SK-N-SH treated with all-trans-retinoic acid at 6 μM for 48 hours (cell line): ENCODE data around the gene TMEM130.

Experiments used
- ATAC-seq: fragments of 200-7000 bp; cut with Tn5 transposase; 3 replicates; pipeline ENCODE4 v1.9.1; 2020; ENCODE audit warnings: mild to moderate bottlenecking, moderate library complexity
- ARNTL ChIP-seq: fragments of 450-650 bp; formaldehyde crosslinking; IDR thresholded peaks from 2 replicates; pipeline ENCODE4 v1.5.0; 2020; ENCODE audit warnings: low read depth, mild to moderate bottlenecking, moderate library complexity, borderline replicate concordance
- BACH2 ChIP-seq: fragments of 250-450 bp; sonication (Bioruptor Pico); IDR thresholded peaks from 2 replicates; pipeline ENCODE4 v1.9.0; 2021; ENCODE audit warnings: mild to moderate bottlenecking, borderline replicate concordance
- CSDC2 ChIP-seq: fragments of 250-450 bp; sonication (Bioruptor Pico); IDR thresholded peaks from 2 replicates; pipeline ENCODE4 v1.5.0; 2020; ENCODE audit warnings: mild to moderate bottlenecking, moderate library complexity
- CSRNP3 ChIP-seq: fragments of 250-450 bp; sonication (Bioruptor Pico); IDR thresholded peaks from 2 replicates; pipeline ENCODE4 v1.5.1; 2021; ENCODE audit warnings: mild to moderate bottlenecking, moderate library complexity
- ESRRG ChIP-seq: fragments of 250-450 bp; sonication (Bioruptor Pico); IDR thresholded peaks from 2 replicates; pipeline ENCODE4 v1.6.1; 2021; ENCODE audit warnings: mild to moderate bottlenecking
- GLIS3 ChIP-seq: fragments of 250-450 bp; sonication (Bioruptor Pico); IDR thresholded peaks from 2 replicates; pipeline ENCODE4 v1.5.0; 2020; ENCODE audit warnings: mild to moderate bottlenecking, moderate library complexity
- ISL1 ChIP-seq: fragments of 250-450 bp; sonication (Bioruptor Pico); IDR thresholded peaks from 2 replicates; pipeline ENCODE4 v2.1.2; 2022; ENCODE audit warnings: mild to moderate bottlenecking, moderate library complexity
- OSR1 ChIP-seq: fragments of 250-450 bp; sonication (Bioruptor Pico); IDR thresholded peaks from 2 replicates; pipeline ENCODE4 v1.8.0; 2022; ENCODE audit warnings: moderate library complexity, mild to moderate bottlenecking, inconsistent platforms
- PPARA ChIP-seq: fragments of 250-450 bp; sonication (Bioruptor Pico); IDR thresholded peaks from 2 replicates; pipeline ENCODE4 v1.5.0; 2020; ENCODE audit warnings: mild to moderate bottlenecking, borderline replicate concordance
- RARB ChIP-seq: fragments of 250-450 bp; sonication (Bioruptor Pico); IDR thresholded peaks from 2 replicates; pipeline ENCODE4 v1.8.0; 2021; ENCODE audit warnings: mild to moderate bottlenecking, moderate library complexity
- SNAI2 ChIP-seq: fragments of 250-450 bp; sonication (Bioruptor Pico); IDR thresholded peaks from 2 replicates; pipeline ENCODE4 v1.5.0; 2020; ENCODE audit warnings: mild to moderate bottlenecking, moderate library complexity
- TCF4 ChIP-seq: fragments of 250-450 bp; sonication (Bioruptor Pico); IDR thresholded peaks from 2 replicates; pipeline ENCODE4 v1.8.0; 2021; ENCODE audit warnings: mild to moderate bottlenecking, moderate library complexity, borderline replicate concordance
- TOX ChIP-seq: fragments of 250-450 bp; sonication (Bioruptor Pico); IDR thresholded peaks from 2 replicates; pipeline ENCODE4 v1.8.0; 2021; ENCODE audit warnings: mild to moderate bottlenecking, moderate library complexity, borderline replicate concordance
- ZC3H10 ChIP-seq: fragments of 250-450 bp; sonication (Bioruptor Pico); IDR thresholded peaks from 2 replicates; pipeline ENCODE4 v1.5.1; 2021; ENCODE audit warnings: mild to moderate bottlenecking, moderate library complexity
- ZFP3 ChIP-seq: fragments of 250-450 bp; sonication (Bioruptor Pico); IDR thresholded peaks from 2 replicates; pipeline ENCODE4 v1.5.0; 2020; ENCODE audit warnings: mild to moderate bottlenecking, moderate library complexity
- ZFP30 ChIP-seq: fragments of 450-650 bp; formaldehyde crosslinking; IDR thresholded peaks from 2 replicates; pipeline ENCODE4 v1.5.0; 2022; ENCODE audit warnings: mild to moderate bottlenecking, moderate library complexity
- ZNF565 ChIP-seq: fragments of 450-650 bp; formaldehyde crosslinking; conservative IDR thresholded peaks from 2 replicates; pipeline ENCODE4 v1.5.0; 2020; ENCODE audit warnings: low read depth, mild to moderate bottlenecking, moderate library complexity
- ZNF70 ChIP-seq: fragments of 450-650 bp; formaldehyde crosslinking; IDR thresholded peaks from 2 replicates; pipeline ENCODE4 v1.5.0; 2020; ENCODE audit warnings: mild to moderate bottlenecking, moderate library complexity
- ZNF8 ChIP-seq: fragments of 450-650 bp; formaldehyde crosslinking; IDR thresholded peaks from 2 replicates; pipeline ENCODE4 v1.5.0; 2020; ENCODE audit warnings: mild to moderate bottlenecking, moderate library complexity
- TF ChIP-seq, protein P1 (sequence below): fragments of 250-450 bp; sonication (Bioruptor Pico); IDR thresholded peaks from 2 replicates; pipeline ENCODE4 v1.5.0; 2020; ENCODE audit warnings: mild to moderate bottlenecking, moderate library complexity
- TF ChIP-seq, protein P2 (sequence below): fragments of 250-450 bp; sonication (Bioruptor Pico); IDR thresholded peaks from 2 replicates; pipeline ENCODE4 v1.8.0; 2021; ENCODE audit warnings: low read depth, mild to moderate bottlenecking, moderate library complexity, borderline replicate concordance
- TF ChIP-seq, protein P3 (sequence below): fragments of 250-450 bp; sonication (Bioruptor Pico); IDR thresholded peaks from 2 replicates; pipeline ENCODE4 v1.8.0; 2020; ENCODE audit warnings: mild to moderate bottlenecking, moderate library complexity, borderline replicate concordance

The TMEM130 gene

DNA sequence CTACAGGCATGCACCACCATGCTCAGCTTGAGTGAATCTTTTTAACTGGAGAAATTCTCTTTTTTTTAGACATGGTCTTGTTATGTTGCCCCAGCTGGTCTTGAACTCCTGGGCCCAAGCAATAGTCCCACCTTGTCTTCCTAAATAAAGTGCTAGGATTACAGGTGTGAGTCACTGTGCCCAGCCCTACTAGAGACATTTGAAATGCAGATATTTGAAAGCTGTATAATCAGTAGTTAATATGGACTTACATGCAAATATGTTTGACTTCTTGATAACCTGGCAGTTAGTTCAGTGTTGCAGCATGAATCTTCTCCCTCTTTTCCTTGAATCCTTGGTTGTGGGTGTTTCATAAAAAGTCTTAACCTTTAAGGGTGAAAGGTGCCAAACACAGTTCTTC, 17.2 kb upstream of the TMEM130 start:
- ATAC-seq: no peak
- TF ChIP-seq CSRNP3 (CRISPR knock-in tag) (no peak), ESRRG (CRISPR knock-in tag) (no peak), ISL1 (CRISPR knock-in tag) (no peak), ZNF565 (CRISPR knock-in tag) (no peak), PPARA (CRISPR knock-in tag) (no peak), CSDC2 (CRISPR knock-in tag) (no peak), RARB (CRISPR knock-in tag) (no peak), ZFP30 (CRISPR knock-in tag) (no peak)

GRCh38 chr7:98884416-98884815, 14.6 kb upstream of the TMEM130 start:
- TF ChIP-seq ZNF8 (CRISPR knock-in tag) (no peak), BACH2 (CRISPR knock-in tag) (no peak), ZFP30 (CRISPR knock-in tag) (no peak), RARB (CRISPR knock-in tag) (no peak), TCF4 (CRISPR knock-in tag) (no peak), OSR1 (no peak), ZFP3 (CRISPR knock-in tag) (no peak), TOX (no peak), CSDC2 (CRISPR knock-in tag) (no peak), ZNF70 (no peak), SNAI2 (no peak), ARNTL (no peak), GLIS3 (CRISPR knock-in tag) (no peak), CSRNP3 (CRISPR knock-in tag) (no peak), ISL1 (CRISPR knock-in tag) (no peak)
- TF ChIP-seq, protein P1, sequence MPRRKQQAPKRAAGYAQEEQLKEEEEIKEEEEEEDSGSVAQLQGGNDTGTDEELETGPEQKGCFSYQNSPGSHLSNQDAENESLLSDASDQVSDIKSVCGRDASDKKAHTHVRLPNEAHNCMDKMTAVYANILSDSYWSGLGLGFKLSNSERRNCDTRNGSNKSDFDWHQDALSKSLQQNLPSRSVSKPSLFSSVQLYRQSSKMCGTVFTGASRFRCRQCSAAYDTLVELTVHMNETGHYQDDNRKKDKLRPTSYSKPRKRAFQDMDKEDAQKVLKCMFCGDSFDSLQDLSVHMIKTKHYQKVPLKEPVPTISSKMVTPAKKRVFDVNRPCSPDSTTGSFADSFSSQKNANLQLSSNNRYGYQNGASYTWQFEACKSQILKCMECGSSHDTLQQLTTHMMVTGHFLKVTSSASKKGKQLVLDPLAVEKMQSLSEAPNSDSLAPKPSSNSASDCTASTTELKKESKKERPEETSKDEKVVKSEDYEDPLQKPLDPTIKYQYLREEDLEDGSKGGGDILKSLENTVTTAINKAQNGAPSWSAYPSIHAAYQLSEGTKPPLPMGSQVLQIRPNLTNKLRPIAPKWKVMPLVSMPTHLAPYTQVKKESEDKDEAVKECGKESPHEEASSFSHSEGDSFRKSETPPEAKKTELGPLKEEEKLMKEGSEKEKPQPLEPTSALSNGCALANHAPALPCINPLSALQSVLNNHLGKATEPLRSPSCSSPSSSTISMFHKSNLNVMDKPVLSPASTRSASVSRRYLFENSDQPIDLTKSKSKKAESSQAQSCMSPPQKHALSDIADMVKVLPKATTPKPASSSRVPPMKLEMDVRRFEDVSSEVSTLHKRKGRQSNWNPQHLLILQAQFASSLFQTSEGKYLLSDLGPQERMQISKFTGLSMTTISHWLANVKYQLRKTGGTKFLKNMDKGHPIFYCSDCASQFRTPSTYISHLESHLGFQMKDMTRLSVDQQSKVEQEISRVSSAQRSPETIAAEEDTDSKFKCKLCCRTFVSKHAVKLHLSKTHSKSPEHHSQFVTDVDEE (CRISPR knock-in tag): no peak
- TF ChIP-seq, protein P2, sequence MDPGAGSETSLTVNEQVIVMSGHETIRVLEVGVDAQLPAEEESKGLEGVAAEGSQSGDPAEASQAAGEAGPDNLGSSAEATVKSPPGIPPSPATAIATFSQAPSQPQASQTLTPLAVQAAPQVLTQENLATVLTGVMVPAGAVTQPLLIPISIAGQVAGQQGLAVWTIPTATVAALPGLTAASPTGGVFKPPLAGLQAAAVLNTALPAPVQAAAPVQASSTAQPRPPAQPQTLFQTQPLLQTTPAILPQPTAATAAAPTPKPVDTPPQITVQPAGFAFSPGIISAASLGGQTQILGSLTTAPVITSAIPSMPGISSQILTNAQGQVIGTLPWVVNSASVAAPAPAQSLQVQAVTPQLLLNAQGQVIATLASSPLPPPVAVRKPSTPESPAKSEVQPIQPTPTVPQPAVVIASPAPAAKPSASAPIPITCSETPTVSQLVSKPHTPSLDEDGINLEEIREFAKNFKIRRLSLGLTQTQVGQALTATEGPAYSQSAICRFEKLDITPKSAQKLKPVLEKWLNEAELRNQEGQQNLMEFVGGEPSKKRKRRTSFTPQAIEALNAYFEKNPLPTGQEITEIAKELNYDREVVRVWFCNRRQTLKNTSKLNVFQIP (CRISPR knock-in tag): no peak
- TF ChIP-seq, protein P3, sequence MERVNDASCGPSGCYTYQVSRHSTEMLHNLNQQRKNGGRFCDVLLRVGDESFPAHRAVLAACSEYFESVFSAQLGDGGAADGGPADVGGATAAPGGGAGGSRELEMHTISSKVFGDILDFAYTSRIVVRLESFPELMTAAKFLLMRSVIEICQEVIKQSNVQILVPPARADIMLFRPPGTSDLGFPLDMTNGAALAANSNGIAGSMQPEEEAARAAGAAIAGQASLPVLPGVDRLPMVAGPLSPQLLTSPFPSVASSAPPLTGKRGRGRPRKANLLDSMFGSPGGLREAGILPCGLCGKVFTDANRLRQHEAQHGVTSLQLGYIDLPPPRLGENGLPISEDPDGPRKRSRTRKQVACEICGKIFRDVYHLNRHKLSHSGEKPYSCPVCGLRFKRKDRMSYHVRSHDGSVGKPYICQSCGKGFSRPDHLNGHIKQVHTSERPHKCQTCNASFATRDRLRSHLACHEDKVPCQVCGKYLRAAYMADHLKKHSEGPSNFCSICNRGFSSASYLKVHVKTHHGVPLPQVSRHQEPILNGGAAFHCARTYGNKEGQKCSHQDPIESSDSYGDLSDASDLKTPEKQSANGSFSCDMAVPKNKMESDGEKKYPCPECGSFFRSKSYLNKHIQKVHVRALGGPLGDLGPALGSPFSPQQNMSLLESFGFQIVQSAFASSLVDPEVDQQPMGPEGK (CRISPR knock-in tag): no peak
- no peak for ATAC-seq

- no peak for ATAC-seq
- TF ChIP-seq ZNF70 (no peak), TOX (no peak), GLIS3 (CRISPR knock-in tag) (no peak), RARB (CRISPR knock-in tag) (no peak), ESRRG (CRISPR knock-in tag) (no peak), TCF4 (CRISPR knock-in tag) (no peak), ZNF8 (CRISPR knock-in tag) (no peak), ZC3H10 (CRISPR knock-in tag) (no peak)
- TF ChIP-seq, protein P3 (CRISPR knock-in tag): no peak
- TF ChIP-seq, all 23 proteins: peak for 0
These were observed 11.9 kb upstream of the TMEM130 start for GRCh38 chr7:98881561-98882315.
